IMR-90 (cell line): ENCODE results near the gene KCNG3. TPM values are rescaled to one million over a fixed set of nuclear protein-coding genes. Genes with fewer than 3 reads are reported as not detected.

Source experiments
- ATAC-seq: fragments of 200-7000 bp; cut with Tn5 transposase; 2 replicates; pipeline ENCODE4 v1.9.1; 2020; ENCODE audit warnings: low read depth, mild to moderate bottlenecking, moderate library complexity
- BruUV-seq: library from RNA; stranded (reverse); fragments of 400-500 nt; replicated peaks from 2 replicates; lab custom pipeline; 2021; lab: Mats Ljungman, UMichigan
- CTCF ChIA-PET: fragments of 300-600 bp; formaldehyde crosslinking; extraction: SDS; loops from one replicate; lab custom pipeline; 2021; ENCODE audit warnings: antibody characterized with exemption; lab: Yijun Ruan, JAX
- POLR2A ChIA-PET: fragments of 300-600 bp; sonication (Branson Sonifier 250); formaldehyde crosslinking; loops from one replicate; lab custom pipeline; 2022; ENCODE audit warnings: antibody characterized with exemption; ENCODE audit not compliant: unreplicated experiment; lab: Charles Lee
- DNase-seq: peaks from one replicate; pipeline ENCODE4 v3.0.0; 2013
- H2AFZ ChIP-seq: replicated peaks from 2 replicates; pipeline ENCODE3; 2013; ENCODE audit warnings: low read length, mild to moderate bottlenecking; ENCODE audit not compliant: poor library complexity
- H2AK5ac ChIP-seq: 2 replicates; pipeline ENCODE4 v1.6.1; 2013; ENCODE audit warnings: low read depth, low read length, inconsistent platforms
- H2AK9ac ChIP-seq: replicated peaks from 2 replicates; pipeline ENCODE3; 2013; ENCODE audit warnings: mild to moderate bottlenecking, low read depth, low read length, moderate library complexity; ENCODE audit not compliant: poor library complexity
- H2BK120ac ChIP-seq: 2 replicates; pipeline ENCODE4 v1.6.1; 2013; ENCODE audit warnings: low read depth, low read length, inconsistent platforms
- H2BK15ac ChIP-seq: 3 replicates; pipeline ENCODE4 v1.6.1; 2013; ENCODE audit warnings: low read depth, low read length, inconsistent platforms
- H2BK20ac ChIP-seq: 2 replicates; pipeline ENCODE4 v1.6.1; 2013; ENCODE audit warnings: low read depth, mild to moderate bottlenecking, inconsistent platforms, low read length, moderate library complexity
- H2BK5ac ChIP-seq: 2 replicates; pipeline ENCODE4 v1.6.1; 2013; ENCODE audit warnings: mild to moderate bottlenecking, low read depth, low read length, inconsistent platforms; ENCODE audit not compliant: poor library complexity, severe bottlenecking
- H3K14ac ChIP-seq: replicated peaks from 2 replicates; pipeline ENCODE4 v1.6.1; 2013; ENCODE audit warnings: low read depth, low read length, inconsistent platforms
- H3K18ac ChIP-seq: 2 replicates; pipeline ENCODE4 v1.6.1; 2013; ENCODE audit warnings: low read depth, low read length, control low read depth
- H3K23ac ChIP-seq: 2 replicates; pipeline ENCODE4 v1.6.1; 2013; ENCODE audit warnings: low read depth, low read length, inconsistent platforms
- H3K27ac ChIP-seq: 2 replicates; pipeline ENCODE4 v1.5.1; 2013; ENCODE audit warnings: mild to moderate bottlenecking, control low read depth, low read length; ENCODE audit not compliant: insufficient read depth
- H3K27me3 ChIP-seq: 2 replicates; pipeline ENCODE4 v1.6.1; 2013; ENCODE audit warnings: low read length; ENCODE audit not compliant: control insufficient read depth, insufficient read depth
- H3K36me3 ChIP-seq: 2 replicates; pipeline ENCODE4 v1.6.1; 2013; ENCODE audit warnings: low read length, mixed read lengths; ENCODE audit not compliant: control insufficient read depth, insufficient read depth
- H3K4ac ChIP-seq: 2 replicates; pipeline ENCODE4 v1.6.1; 2013; ENCODE audit warnings: low read depth, low read length, inconsistent platforms
- H3K4me1 ChIP-seq: 2 replicates; pipeline ENCODE4 v1.6.1; 2013; ENCODE audit warnings: low read length, mixed read lengths; ENCODE audit not compliant: control insufficient read depth, insufficient read depth
- H3K4me2 ChIP-seq: 2 replicates; pipeline ENCODE4 v1.6.1; 2013; ENCODE audit warnings: low read depth, mild to moderate bottlenecking, control low read depth, low read length, moderate library complexity
- H3K4me3 ChIP-seq: 2 replicates; pipeline ENCODE4 v1.5.1; 2013; ENCODE audit warnings: low read depth, mild to moderate bottlenecking, control low read depth, low read length, moderate library complexity; ENCODE audit not compliant: insufficient read depth
- H3K56ac ChIP-seq: 2 replicates; pipeline ENCODE4 v1.6.1; 2013; ENCODE audit warnings: low read length, inconsistent platforms; ENCODE audit not compliant: insufficient read depth; ENCODE audit errors: extremely low read depth
- H3K79me1 ChIP-seq, 2 experiments: 2 replicates each; pipeline ENCODE4 v1.6.1; 2013; ENCODE audit warnings: low read length in 2 of 2, inconsistent platforms in 1 of 2, low read depth in 1 of 2
- H3K9ac ChIP-seq: 2 replicates; pipeline ENCODE4 v1.6.1; 2013; ENCODE audit warnings: low read depth, low read length, control low read depth
- H3K9me1 ChIP-seq: 2 replicates; pipeline ENCODE4 v1.6.1; 2013; ENCODE audit warnings: low read length, inconsistent platforms; ENCODE audit not compliant: insufficient read depth
- H3K9me3 ChIP-seq: 2 replicates; pipeline ENCODE4 v1.6.1; 2013; ENCODE audit warnings: low read length; ENCODE audit not compliant: control insufficient read depth, insufficient read depth
- H4K20me1 ChIP-seq: 2 replicates; pipeline ENCODE4 v1.6.1; 2013; ENCODE audit warnings: low read length, inconsistent platforms; ENCODE audit not compliant: insufficient read depth
- H4K5ac ChIP-seq: 2 replicates; pipeline ENCODE4 v1.6.1; 2013; ENCODE audit warnings: mild to moderate bottlenecking, low read depth, low read length, control low read depth
- H4K8ac ChIP-seq, 2 experiments: 2 replicates each; pipeline ENCODE4 v1.6.1; 2013; ENCODE audit warnings: low read depth in 2 of 2, low read length in 2 of 2, control low read depth in 1 of 2, inconsistent platforms in 1 of 2
- H4K91ac ChIP-seq: 2 replicates; pipeline ENCODE4 v1.6.1; 2013; ENCODE audit warnings: low read depth, low read length, inconsistent platforms; ENCODE audit not compliant: insufficient read depth
- BHLHE40 ChIP-seq: fragments of 150-350 bp; IDR thresholded peaks from 2 replicates; pipeline ENCODE4 v1.6.1; 2016; ENCODE audit warnings: mild to moderate bottlenecking, low read depth, low read length
- CHD1 ChIP-seq: IDR thresholded peaks from 2 replicates; pipeline ENCODE4 v1.6.1; 2012; ENCODE audit warnings: low read depth, low read length, improper control_type of control experiment
- CTCF ChIP-seq: conservative IDR thresholded peaks from 2 replicates; pipeline ENCODE4 v1.5.1; 2012; ENCODE audit warnings: mild to moderate bottlenecking, low read depth, low read length, improper control_type of control experiment
- FOS ChIP-seq: fragments of 150-350 bp; IDR thresholded peaks from 2 replicates; pipeline ENCODE4 v1.6.1; 2016; ENCODE audit warnings: low read depth, low read length
- MAFK ChIP-seq: IDR thresholded peaks from 2 replicates; pipeline ENCODE4 v1.6.1; 2012; ENCODE audit warnings: low read depth, low read length, improper control_type of control experiment
- MXI1 ChIP-seq: IDR thresholded peaks from 2 replicates; pipeline ENCODE4 v1.6.1; 2012; ENCODE audit warnings: low read depth, mild to moderate bottlenecking, low read length, moderate library complexity, borderline replicate concordance
- NFE2L2 ChIP-seq: fragments of 150-350 bp; IDR thresholded peaks from 2 replicates; pipeline ENCODE4 v1.6.1; 2016; ENCODE audit warnings: low read depth, mild to moderate bottlenecking, low read length
- POLR2A ChIP-seq: IDR thresholded peaks from 2 replicates; pipeline ENCODE4 v1.6.1; 2012; ENCODE audit warnings: mild to moderate bottlenecking, low read depth, low read length
- RAD21 ChIP-seq: IDR thresholded peaks from 2 replicates; pipeline ENCODE4 v1.6.1; 2012; ENCODE audit warnings: low read length, improper control_type of control experiment
- RCOR1 ChIP-seq: IDR thresholded peaks from 2 replicates; pipeline ENCODE4 v1.6.1; 2012; ENCODE audit warnings: mild to moderate bottlenecking, low read length, improper control_type of control experiment; ENCODE audit not compliant: insufficient replicate concordance
- SMC3 ChIP-seq: fragments of 150-350 bp; IDR thresholded peaks from 2 replicates; pipeline ENCODE4 v1.6.1; 2016; ENCODE audit warnings: low read depth, mild to moderate bottlenecking, antibody characterized with exemption, low read length, moderate library complexity
- WGBS, 2 experiments: methylation state at CpG; one replicate each; pipeline versions ENCODE4 v1.1.5 to v1.1.7; 2013; ENCODE audit warnings: missing lambda C conversion rate in 2 of 2; ENCODE audit not compliant: insufficient read length in 1 of 2; ENCODE audit errors: extremely low coverage in 2 of 2; 5-methylcytosine and 5-hydroxymethylcytosine counted together
- dilution Hi-C: fragments of 300-500 bp; cut with HindIII; formaldehyde crosslinking; loops from one replicate; pipeline ENCODE4 v1.14.3; 2018; ENCODE audit warnings: low sequenced_read_pairs; ENCODE audit not compliant: unreplicated experiment
- in situ Hi-C: fragments of 300-500 bp; cut with MboI; formaldehyde crosslinking; loops from 3 replicates; pipeline ENCODE4 v1.14.3; 2019; ENCODE audit warnings: low sequenced_read_pairs, inconsistent platforms, mixed read lengths
- intact Hi-C: fragments of 100-400 bp; cut with micrococcal nuclease; formaldehyde crosslinking; loops from 2 replicates; pipeline ENCODE4 v1.10.0; 2022
- polyA plus RNA-seq, 3 experiments: library from polyadenylated mRNA; depleted of rRNA; stranded (reverse); fragments of >200 nt; gene quantifications; 2 replicates each; pipeline ENCODE4 v1.2.3, GENCODE V29; 2012; ENCODE audit warnings: low replicate concordance in 1 of 3
- total RNA-seq: library from RNA; depleted of rRNA; stranded (reverse); fragments of >200 nt; gene quantifications from 2 replicates; pipeline ENCODE4 v1.2.3, GENCODE V29; 2012
- TF ChIP-seq, protein P1 (sequence below): fragments of 150-350 bp; IDR thresholded peaks from 2 replicates; pipeline ENCODE4 v1.6.1; 2017; ENCODE audit warnings: mild to moderate bottlenecking, antibody characterized with exemption, low read length, low read depth

The KCNG3 gene
- total and polyA plus RNA-seq, 2 of the 4 experiments (the other 2 are of a cell fraction) = under 0.01 TPM; not detected in 1

DNA sequence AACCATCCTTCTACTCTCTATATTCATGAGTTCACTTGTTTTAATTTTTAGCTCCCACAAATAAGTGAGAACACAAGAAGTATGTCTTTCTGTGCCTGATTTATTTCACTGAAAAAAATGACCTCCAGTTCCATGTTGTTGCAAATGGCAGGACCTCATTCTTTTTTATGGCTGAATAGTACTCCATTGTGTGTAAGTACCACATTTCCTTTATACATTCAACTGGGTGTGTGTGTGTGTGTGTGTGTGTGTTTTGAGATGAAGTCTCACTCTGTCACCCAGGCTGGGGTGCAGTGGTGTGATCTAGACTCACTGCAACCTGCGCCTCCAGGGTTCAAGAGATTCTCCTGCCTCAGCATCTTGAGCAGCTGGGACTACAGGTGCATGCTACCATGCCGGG, 41.2 kb downstream of the KCNG3 start:
- Histone ChIP-seq H4K8ac (no peak overlapping the region), H3K36me3 (no peaks in the 10 kb centered on the region), H2AK9ac (no peak overlapping the region), H3K9ac (no peak overlapping the region), H2BK5ac (no peak overlapping the region), H3K4me2 (no peak overlapping the region), H2BK120ac (no peak overlapping the region), H4K20me1 (no peaks in the 10 kb centered on the region), H3K27ac (no peak overlapping the region), H3K23ac (no peak overlapping the region), H3K9me1 (no peaks in the 10 kb centered on the region), H3K4ac (no peak overlapping the region), H3K18ac (no peak overlapping the region), H3K79me1 (no peaks in the 10 kb centered on the region), H3K56ac (no peak overlapping the region), H2AK5ac (no peak overlapping the region), H3K4me1 (no peaks in the 10 kb centered on the region), H4K5ac (no peak overlapping the region), H2BK15ac (no peak overlapping the region), H2AFZ (no peak overlapping the region), H3K14ac (no peak overlapping the region), H3K27me3 (peaks cover 7% of the 10 kb centered on the region), H2BK20ac (no peak overlapping the region), H4K91ac (no peak overlapping the region), H3K4me3 (no peak overlapping the region), H3K9me3 (no peaks in the 10 kb centered on the region)
- intact Hi-C loops = no loop called here
- no TSS peak for BruUV-seq
- ChIA-PET CTCF (no interaction called here), POLR2A (no interaction called here)
- in situ Hi-C loops = no loop called here
- DNase-seq = no peak
- ATAC-seq = no peak
- WGBS, 2 experiments = no CpG with 5 or more reads among the region's 2 CpGs
- dilution Hi-C loops = no loop called here
- TF ChIP-seq MAFK (no peak), FOS (no peak), MXI1 (no peak), POLR2A (no peak), BHLHE40 (no peak), NFE2L2 (no peak), RCOR1 (no peak), CTCF (no peak), SMC3 (no peak), RAD21 (no peak), CHD1 (no peak)
- TF ChIP-seq, protein P1, sequence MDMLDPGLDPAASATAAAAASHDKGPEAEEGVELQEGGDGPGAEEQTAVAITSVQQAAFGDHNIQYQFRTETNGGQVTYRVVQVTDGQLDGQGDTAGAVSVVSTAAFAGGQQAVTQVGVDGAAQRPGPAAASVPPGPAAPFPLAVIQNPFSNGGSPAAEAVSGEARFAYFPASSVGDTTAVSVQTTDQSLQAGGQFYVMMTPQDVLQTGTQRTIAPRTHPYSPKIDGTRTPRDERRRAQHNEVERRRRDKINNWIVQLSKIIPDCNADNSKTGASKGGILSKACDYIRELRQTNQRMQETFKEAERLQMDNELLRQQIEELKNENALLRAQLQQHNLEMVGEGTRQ = no peak
